ENCODE measurements around the gene PET100. TPM values are rescaled to one million over a fixed set of nuclear protein-coding genes. Genes with fewer than 3 reads are reported as not detected.

The PET100 gene
- total RNA-seq, 1 experiment from 2014 or later = 32.5 TPM

DNA sequence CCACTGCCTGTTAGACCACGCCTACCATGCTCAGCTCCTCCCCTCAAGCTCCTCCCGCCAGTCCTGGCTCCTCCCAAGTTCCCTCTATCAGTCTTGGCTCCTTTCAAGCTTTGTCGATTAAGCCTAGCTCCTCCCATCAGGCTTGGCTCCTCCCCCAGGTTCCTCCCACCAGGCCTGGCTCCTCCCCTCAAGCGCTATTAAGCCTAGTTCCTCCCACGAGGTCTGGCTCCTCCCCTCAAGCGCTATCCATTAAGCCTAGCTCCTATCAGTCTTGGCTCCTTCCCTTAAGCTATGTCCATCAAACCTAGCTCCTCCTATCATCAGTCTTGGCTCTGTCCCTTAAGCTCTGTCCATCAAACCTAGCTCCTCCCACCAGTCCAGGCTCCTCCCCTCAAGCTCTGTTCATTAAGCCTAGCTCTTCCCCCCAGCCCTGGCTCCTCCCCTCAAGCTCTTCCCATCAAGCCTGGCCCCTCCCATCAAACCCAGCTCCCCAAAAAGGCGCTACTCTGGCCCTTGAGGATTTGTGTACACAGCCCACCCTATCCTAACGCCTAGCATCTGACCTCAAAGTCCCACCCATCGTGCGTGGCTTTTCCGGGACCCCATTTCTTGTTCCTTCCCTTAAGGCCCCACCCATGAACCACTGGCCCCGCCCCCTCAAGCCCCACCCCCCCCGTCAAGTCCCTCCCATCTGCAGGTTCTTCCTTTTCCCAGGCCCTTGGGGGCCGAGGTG, 23.9 kb upstream of the PET100 start:
- Histone ChIP-seq H3K27ac (no peak overlapping the region), H3K9me3 (replicated peaks) (no peaks in the 10 kb centered on the region), H3K36me3 (no peaks in the 10 kb centered on the region), H3K4me3 (no peak overlapping the region), H3K4me1 (replicated peaks) (no peaks in the 10 kb centered on the region), H3K27me3 (replicated peaks) (0 out of 2 replicates have a peak, but pooled peaks cover 3% of the 10 kb centered on the region)
- DNase-seq (ENCODE audit: low read depth in 1 of 2, low spot score in 2 of 2) = peak; percentile 22 to 46

DNA sequence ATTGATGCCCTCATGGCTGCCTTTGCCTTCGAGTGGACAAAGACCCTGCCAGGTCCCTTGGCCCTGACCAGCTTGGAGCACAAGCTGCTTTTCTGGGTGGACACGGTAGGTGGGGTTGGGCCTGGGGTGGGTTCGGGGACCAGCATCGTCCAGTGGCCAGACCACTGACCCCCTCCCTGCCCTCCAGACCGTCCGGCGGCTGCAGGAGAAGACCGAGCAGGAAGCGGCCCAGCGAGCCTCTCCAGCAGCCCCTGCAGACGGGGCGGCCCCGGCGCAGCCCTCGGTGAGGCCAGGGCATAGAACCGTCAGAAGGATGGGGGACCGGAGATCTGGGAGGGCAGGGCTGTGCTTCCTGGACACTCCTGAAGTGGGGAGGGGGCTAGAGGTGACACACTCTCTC, 23.3 kb upstream of the PET100 start:
- Histone ChIP-seq H3K4me1 (replicated peaks) (no peaks in the 10 kb centered on the region), H3K9me3 (replicated peaks) (no peaks in the 10 kb centered on the region), H3K27ac (no peak overlapping the region), H3K4me3 (no peak overlapping the region), H3K36me3 (no peaks in the 10 kb centered on the region), H3K27me3 (replicated peaks) (0 out of 2 replicates have a peak, but pooled peaks cover 3% of the 10 kb centered on the region)
- no peak for DNase-seq (ENCODE audit: low read depth in 1 of 2, low spot score in 2 of 2)

DNA sequence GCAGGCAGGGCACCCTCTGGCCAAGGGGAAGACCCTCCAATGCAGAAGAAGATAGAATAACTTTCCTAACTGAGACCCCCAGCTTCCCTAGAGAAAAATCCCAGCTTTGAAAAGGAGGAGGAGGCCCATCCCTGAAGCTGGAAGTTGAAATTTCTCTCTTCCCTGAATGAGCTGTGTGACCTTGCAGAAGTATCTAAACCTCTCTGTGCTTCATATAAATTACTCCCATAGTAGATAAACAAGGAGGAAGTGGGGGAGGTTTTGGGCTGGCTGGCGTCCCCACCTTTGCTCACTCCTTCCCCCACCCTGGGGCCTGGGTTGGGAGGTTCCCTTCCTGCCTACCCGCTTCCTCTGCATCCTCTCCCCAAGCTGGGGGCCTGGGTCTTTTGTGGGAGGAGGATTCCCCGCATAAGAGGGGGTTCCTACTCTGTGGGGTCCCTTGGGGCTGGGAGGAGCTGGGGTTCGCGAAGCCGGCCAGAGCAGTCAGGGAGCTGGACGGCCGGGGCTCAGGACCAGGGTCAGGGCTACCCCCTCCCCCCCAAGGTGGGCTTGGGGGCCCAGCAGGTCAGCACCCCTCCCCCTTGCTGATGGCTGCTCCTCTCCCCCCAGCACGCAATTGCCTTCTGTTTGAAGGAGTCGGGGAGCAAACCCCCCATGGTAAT, 22.2 kb upstream of the PET100 start:
- H3K4me1 ChIP-seq (replicated peaks) = no peaks in the 10 kb centered on the region
- H3K36me3 ChIP-seq = no peaks in the 10 kb centered on the region
- H3K27ac ChIP-seq = no peak overlapping the region
- H3K4me3 ChIP-seq = no peak overlapping the region
- no peaks in the 10 kb centered on the region for H3K9me3 ChIP-seq (replicated peaks)
- DNase-seq (ENCODE audit: low read depth in 1 of 2, low spot score in 2 of 2) = no peak
- no peaks in the 10 kb centered on the region for H3K27me3 ChIP-seq (replicated peaks)

DNA sequence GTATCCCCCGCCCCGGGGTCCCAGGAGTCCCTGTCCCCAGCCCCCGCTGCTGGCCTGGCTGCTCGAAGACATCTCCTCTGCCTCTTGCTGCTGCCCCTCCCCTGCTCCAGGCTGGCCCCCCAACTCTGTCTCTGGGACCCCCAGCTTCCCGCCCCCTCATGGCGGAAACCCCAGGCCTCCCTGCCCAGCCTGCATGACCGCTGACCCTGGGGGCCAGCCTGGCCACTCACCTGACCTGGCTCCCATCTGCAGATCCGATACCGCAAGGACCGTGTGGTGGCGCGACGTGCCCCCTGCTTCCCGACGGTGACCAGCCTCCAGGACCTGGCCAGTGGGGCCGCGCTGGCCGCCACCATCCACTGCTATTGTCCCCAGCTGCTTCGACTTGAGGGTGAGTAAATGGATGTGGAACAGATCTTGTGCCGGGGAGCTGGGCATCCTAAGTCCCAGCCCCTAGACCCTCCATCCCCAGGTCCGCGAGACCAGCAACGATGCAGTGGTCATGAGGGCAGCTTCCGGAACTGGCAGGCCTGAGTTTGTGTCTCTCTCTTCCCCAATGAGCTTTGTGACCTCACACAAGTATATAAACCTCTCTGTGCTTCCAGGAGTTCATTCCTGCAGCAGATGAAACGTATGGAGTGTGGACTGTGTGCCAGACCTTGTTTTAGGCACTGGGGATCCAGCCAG, 21.6 kb upstream of the PET100 start:
- Histone ChIP-seq H3K4me3 (no peak overlapping the region), H3K4me1 (replicated peaks) (no peaks in the 10 kb centered on the region), H3K36me3 (no peaks in the 10 kb centered on the region), H3K27me3 (replicated peaks) (no peaks in the 10 kb centered on the region), H3K9me3 (replicated peaks) (no peaks in the 10 kb centered on the region), H3K27ac (no peak overlapping the region)
- no peak for DNase-seq (ENCODE audit: low read depth in 1 of 2, low spot score in 2 of 2)

DNA sequence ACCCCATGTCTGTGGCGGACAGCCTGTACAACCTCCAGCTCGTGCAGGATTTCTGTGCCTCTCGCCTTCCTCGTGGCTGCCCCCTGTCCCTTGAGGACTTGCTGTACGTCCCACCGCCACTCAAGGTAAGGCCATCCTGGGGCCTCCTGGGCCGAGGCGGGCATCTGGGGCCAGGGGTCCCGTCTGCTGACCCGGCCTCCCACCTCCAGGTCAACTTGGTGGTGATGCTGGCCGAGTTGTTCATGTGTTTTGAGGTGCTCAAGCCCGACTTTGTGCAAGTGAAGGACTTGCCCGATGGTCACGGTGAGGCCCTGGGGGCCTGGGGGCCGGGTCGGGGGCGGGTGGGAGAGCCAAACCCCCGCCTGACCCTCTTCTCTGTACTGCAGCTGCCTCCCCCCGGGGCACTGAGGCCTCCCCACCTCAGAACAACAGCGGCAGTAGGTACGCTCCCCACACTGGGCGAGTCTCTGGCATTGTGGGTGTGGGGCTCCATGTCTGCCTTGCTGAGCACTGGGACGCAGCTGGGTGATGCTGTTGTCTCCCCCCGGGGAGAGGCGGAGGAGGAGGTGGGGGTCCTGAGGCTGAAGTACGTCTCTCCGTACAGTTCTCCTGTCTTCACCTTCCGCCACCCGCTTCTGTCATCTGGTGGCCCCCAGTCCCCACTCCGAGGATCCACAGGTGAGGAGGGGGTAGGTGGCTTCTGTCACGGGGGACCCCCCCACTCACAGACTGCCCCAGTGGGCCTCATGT, 18.9 kb upstream of the PET100 start:
- Histone ChIP-seq H3K4me3 (no peak overlapping the region), H3K9me3 (replicated peaks) (no peaks in the 10 kb centered on the region), H3K27me3 (replicated peaks) (no peaks in the 10 kb centered on the region), H3K27ac (no peak overlapping the region), H3K4me1 (replicated peaks) (no peaks in the 10 kb centered on the region), H3K36me3 (no peaks in the 10 kb centered on the region)
- DNase-seq (ENCODE audit: low read depth in 1 of 2, low spot score in 2 of 2) = peak in 1 of 2 experiments; percentile 29

DNA sequence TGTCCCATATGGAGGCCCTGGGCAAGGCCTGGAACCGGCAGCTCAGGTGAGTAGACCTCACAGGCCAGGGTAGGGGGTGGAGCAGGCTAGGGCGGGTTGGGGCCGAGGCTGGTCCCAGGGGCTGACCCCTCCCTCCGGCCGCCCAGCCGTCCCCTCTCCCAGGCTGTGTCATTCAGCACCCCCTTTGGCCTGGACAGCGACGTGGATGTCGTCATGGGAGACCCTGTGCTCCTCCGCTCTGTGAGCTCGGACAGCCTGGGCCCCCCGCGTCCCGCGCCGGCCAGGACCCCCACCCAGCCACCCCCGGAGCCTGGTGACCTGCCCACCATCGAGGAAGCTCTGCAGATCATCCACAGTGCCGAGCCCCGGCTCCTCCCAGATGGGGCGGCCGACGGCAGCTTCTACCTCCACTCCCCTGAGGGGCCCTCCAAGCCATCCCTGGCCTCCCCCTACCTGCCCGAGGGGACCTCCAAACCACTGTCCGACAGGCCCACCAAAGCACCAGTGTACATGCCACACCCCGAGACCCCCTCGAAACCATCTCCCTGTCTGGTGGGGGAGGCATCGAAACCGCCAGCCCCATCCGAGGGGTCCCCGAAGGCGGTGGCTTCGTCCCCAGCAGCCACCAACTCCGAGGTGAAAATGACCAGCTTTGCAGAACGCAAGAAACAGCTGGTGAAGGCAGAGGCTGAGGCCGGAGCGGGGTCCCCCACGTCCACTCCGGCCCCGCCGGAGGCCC, 17.9 kb upstream of the PET100 start:
- no peaks in the 10 kb centered on the region for H3K9me3 ChIP-seq (replicated peaks)
- DNase-seq (ENCODE audit: low read depth in 1 of 2, low spot score in 2 of 2) = peak in 1 of 2 experiments; percentile 31
- no peak overlapping the region for H3K27ac ChIP-seq
- H3K27me3 ChIP-seq (replicated peaks) = no peaks in the 10 kb centered on the region
- no peaks in the 10 kb centered on the region for H3K36me3 ChIP-seq
- H3K4me3 ChIP-seq = no peak overlapping the region
- H3K4me1 ChIP-seq (replicated peaks) = no peaks in the 10 kb centered on the region

DNA sequence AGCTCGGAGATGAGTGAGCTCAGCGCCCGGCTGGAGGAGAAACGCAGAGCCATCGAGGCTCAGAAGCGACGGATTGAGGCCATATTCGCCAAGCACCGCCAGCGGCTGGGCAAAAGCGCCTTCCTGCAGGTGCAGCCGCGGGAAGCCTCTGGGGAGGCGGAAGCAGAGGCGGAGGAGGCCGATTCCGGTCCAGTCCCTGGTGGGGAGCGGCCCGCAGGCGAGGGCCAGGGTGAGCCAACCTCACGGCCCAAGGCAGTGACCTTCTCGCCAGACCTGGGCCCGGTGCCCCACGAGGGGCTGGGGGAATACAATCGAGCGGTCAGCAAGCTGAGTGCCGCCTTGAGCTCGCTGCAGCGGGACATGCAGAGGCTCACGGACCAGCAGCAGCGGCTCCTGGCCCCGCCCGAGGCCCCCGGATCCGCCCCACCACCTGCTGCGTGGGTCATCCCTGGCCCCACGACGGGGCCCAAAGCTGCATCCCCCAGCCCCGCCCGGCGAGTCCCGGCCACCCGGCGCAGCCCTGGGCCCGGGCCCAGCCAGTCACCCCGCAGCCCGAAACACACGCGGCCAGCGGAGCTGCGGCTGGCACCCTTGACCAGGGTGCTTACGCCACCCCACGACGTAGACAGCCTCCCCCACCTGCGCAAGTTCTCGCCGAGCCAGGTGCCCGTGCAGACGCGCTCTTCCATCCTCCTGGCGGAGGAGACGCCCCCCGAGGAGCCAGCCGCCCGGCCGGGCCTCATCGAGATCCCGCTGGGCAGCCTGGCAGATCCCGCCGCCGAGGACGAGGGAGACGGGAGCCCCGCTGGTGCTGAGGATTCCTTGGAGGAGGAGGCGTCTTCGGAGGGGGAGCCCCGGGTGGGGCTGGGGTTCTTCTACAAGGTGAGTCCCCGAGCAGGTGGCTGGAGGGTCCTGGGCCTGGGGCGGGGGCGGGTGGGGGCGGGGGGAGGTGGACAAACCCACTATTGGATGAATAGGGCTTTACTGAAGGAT, 17.0 kb upstream of the PET100 start:
- H3K27ac ChIP-seq = no peak overlapping the region
- no peak overlapping the region for H3K4me3 ChIP-seq
- H3K27me3 ChIP-seq (replicated peaks) = no peaks in the 10 kb centered on the region
- no peaks in the 10 kb centered on the region for H3K36me3 ChIP-seq
- no peak for DNase-seq (ENCODE audit: low read depth in 1 of 2, low spot score in 2 of 2)
- H3K9me3 ChIP-seq (replicated peaks) = no peaks in the 10 kb centered on the region
- H3K4me1 ChIP-seq (replicated peaks) = no peaks in the 10 kb centered on the region

DNA sequence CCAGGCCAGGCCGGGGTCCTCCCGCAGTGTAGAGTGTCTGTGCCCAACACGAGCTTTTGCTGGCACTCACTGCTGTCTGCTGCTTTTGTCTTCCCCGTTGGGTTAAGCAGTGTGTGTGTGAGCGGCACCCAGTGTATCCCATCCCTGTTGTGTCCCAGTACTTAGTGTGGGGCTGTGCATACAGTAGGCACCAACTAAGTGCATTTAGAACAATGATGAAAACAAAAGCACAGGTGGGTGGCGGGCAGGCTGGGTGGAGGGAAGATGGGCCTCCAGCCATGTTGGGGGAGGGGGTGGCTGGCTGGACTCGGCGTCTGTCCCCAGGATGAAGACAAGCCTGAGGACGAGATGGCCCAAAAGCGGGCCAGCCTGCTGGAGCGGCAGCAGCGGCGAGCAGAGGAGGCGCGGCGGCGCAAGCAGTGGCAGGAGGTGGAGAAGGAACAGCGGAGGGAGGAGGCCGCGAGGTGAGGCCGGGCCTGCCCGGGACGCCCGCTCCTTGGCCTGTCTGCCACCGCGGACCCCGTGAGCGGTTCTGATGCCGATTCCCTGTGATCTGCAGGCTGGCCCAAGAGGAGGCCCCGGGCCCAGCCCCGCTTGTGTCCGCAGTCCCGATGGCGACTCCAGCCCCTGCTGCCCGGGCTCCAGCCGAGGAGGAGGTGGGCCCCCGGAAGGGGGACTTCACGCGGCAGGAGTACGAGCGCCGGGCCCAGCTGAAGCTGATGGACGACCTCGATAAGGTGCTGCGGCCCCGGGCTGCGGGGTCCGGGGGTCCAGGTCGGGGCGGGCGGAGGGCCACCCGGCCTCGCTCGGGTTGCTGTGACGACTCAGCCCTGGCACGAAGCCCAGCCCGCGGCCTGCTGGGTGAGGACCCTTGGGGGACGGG, 14.5 kb upstream of the PET100 start:
- no peak for DNase-seq (ENCODE audit: low read depth in 1 of 2, low spot score in 2 of 2)
- H3K4me3 ChIP-seq = no peak overlapping the region

DNA sequence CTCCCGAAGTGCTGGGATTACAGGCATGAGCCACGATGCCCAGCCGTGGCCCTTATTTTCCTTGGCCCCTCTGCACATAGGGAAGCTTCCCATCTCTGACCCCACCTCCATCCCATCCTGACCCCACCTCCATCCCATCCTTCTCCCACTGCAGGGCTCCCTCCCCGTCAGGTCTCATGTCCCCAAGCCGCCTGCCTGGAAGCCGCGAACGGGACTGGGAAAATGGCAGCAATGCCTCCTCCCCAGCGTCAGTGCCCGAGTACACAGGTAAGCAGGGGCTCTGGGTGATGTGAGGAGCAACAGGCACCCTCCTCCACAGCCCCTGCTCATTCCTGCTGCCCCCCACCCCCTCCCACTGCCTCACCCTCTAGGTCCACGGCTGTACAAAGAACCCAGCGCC, 12.4 kb upstream of the PET100 start:
- Histone ChIP-seq H3K27ac (no peak overlapping the region), H3K27me3 (replicated peaks) (no peaks in the 10 kb centered on the region), H3K9me3 (replicated peaks) (no peaks in the 10 kb centered on the region), H3K36me3 (peaks cover 24% of the 10 kb centered on the region), H3K4me1 (replicated peaks) (no peaks in the 10 kb centered on the region), H3K4me3 (no peak overlapping the region)
- DNase-seq (ENCODE audit: low read depth in 1 of 2, low spot score in 2 of 2) = no peak

More for the DNA sequence above, 14.5 kb upstream of the PET100 start:
- Histone ChIP-seq H3K27me3 (replicated peaks) (no peaks in the 10 kb centered on the region), H3K9me3 (replicated peaks) (no peaks in the 10 kb centered on the region), H3K36me3 (peaks cover 5% of the 10 kb centered on the region), H3K4me1 (replicated peaks) (no peaks in the 10 kb centered on the region), H3K27ac (no peak overlapping the region)

DNA sequence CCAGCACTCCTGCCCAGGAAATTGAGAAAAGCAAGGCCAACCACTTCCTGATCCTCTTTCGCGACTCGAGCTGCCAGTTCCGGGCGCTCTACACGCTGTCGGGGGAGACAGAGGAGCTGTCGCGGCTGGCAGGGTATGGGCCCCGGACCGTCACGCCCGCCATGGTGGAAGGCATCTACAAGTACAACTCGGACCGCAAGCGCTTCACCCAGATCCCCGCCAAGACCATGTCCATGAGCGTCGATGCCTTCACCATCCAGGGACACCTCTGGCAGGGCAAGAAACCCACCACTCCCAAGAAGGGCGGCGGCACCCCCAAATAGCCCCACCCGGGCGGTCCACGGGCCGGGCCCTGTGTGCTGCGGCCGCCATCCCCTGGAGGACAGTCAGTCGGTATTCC, 11.9 kb upstream of the PET100 start:
- no peaks in the 10 kb centered on the region for H3K9me3 ChIP-seq (replicated peaks)
- H3K27me3 ChIP-seq (replicated peaks) = no peaks in the 10 kb centered on the region
- no peak for DNase-seq (ENCODE audit: low read depth in 1 of 2, low spot score in 2 of 2)
- peaks cover 29% of the 10 kb centered on the region for H3K36me3 ChIP-seq
- H3K27ac ChIP-seq = no peak overlapping the region
- H3K4me3 ChIP-seq = no peak overlapping the region
- H3K4me1 ChIP-seq (replicated peaks) = no peaks in the 10 kb centered on the region

DNA sequence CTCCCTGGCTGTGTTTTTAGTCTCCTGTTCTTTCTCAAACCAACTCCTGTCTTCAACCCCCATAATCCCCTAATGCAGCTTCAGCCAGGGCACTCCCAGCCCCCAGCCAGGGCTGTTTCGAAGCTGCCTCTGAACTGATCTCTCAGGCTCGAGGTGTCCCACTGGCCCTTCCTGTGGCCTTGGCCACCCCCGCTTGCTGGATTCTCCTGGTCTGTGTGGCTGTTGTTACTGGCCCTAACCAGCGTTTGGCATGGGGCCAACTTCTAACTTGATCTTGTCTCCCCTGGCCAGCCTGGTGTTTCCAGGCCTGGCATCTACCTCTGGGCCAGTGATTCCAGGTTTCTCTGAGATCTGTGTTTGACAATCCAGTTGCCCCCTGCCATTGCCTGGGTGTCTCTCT, 11.2 kb upstream of the PET100 start:
- Histone ChIP-seq H3K9me3 (replicated peaks) (no peaks in the 10 kb centered on the region), H3K4me1 (replicated peaks) (no peaks in the 10 kb centered on the region), H3K4me3 (no peak overlapping the region), H3K27ac (no peak overlapping the region), H3K36me3 (peaks cover 35% of the 10 kb centered on the region), H3K27me3 (replicated peaks) (no peaks in the 10 kb centered on the region)
- no peak for DNase-seq (ENCODE audit: low read depth in 1 of 2, low spot score in 2 of 2)
